ENCODE results near the gene LDLRAD1.
"Not testable (repeated sequence)": the region's sequence is repeated elsewhere in the genome, so short reads cannot be mapped to it uniquely, and the experiment has no call there.

Gene LDLRAD1, protein sequence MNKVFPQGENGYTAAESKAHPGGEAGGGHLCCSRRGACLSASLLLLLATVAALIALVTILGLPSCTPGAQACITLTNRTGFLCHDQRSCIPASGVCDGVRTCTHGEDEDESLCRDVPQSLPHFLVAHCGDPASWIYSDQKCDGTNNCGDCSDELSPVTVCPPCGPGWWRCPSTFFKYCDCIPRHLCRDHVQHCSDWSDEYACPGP

DNA sequence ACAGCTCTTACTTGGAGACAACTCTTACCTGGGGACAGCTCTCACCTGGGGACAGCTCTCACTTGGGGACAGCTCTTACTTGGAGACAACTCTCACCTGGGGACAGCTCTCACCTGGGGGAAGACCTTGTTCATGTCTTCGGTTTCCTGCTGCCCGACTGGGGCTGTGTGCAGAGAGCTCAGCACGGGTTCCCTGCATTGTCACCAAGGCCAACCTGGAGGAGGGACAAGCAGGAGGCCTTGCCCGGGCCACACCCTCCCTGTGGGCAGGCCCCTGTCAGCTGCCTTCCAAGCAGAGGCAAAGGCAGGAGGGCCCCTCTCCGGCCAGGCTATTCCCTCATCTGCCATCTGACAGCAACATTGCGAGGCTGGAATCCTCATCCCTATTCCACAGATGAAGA is at the start of gene LDLRAD1:
LDLRAD1 (minus strand) TSS at position 208 of the 400 bp plus-strand sequence; CDS start at position 134, 74 bp downstream.
- no peak for DNase-seq

DNA sequence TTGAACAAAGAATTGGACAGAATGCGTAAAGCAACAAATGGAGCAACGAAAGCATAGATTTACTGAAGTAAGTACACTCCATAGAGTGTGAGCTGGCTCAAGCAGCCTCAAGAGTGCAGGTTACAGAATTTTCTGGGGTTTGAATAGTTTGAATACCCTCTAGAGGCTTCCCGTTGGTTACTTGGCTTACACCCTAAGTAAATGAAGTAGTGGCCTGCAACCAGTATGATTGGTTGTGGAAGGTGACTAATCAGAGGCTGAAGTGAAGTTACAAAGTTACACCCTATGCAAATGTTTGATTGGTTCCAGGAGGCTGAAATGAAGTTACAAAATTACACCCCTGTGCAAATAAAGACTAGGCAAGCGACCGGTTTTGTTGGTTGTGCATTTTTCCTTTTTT is 46.3 kb upstream of the LDLRAD1 start:
- DNase-seq = no peak

DNA sequence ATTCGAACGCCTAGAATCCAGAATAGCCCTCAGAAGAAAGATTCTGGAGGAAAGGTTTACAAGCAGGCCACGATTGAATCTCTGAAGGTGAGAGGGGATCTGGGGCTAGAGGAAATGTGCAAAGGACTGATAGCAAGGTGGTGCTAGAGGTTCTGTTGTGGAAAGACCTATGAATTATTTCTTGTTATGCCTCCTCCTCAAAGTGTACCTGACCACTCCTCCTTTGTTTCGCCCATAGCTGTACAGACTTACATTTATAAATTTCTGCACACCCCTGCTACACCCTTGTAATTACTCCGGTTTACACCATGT is 36.4 kb upstream of the LDLRAD1 start:
- no peak for DNase-seq

DNA sequence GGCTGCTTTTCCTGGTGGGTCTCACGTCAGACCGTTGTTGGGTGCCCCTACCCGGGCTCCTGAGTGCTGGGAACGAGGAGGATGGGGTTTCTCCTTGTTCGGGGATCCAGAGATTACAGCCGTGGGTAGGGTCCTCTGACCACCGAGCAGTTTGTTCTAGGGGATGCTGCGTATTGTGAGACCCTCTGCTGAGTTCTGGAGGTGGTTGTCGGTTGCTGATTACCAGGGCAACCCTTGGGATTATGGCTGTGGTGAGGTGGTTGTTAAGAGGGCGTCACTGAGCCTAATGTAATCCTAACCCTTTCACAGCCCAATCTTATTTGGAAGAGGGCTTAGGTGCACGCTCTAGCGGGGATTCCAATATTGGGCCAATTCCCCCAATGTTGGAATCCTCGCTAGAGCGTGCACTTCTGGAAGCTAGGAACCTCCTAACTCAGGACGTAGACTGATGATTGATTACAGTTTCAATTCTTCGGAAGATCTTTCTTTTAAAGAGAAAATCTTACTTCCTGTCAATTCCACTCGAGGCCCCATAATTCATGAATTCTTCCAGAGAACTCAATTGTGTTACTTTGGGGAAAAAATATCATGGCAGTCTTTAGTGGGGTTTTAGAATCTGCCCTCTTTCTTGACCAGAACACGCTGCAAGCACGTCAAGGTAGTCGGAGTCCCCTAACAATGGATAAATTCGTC is 35.9 kb upstream of the LDLRAD1 start:
- peak in 1 of 56 donors; percentile 50 for DNase-seq

DNA sequence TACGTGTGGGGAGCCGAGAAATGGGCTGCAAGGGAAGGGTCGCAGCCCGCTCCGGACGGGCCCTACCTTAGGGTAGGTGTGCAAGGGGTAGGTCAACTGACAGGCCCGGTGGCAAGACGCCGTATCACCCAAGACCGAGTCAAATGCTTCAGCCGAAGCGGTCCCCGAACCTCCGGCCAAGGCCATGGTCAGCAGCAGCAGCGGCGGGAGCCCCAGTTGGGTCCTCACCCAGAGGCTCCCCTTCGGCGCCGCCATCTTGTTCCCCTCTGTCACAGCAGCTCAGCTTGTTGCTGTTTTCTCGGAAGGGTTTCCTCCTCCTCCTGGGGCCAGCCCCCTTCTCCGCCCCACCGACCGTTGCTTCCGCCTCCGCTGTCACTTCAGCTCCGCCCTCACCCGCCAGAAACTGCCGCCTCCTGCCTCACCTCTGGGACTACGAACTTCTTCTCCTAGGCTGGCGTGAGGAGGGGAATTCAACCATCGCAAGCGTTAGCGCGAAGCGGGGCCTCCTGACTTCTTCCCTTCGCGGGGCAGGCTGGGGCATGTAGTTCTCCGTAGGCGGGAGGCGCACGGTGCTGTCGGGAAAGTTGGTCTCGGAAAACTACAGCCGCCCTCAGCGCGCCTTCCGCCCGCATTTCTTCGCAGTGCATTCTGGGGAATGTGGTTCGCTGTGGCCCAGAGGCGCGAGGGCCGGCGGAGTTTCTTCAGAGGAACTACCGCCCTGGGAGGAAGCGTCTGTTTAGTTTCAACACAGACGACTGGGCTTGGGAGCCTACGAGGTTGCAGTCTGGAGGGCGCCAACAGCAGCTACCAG is 35.2 kb upstream of the LDLRAD1 start, which contains the start of the genes TCEANC2 and TMEM59:
TCEANC2 (plus strand) TSS at position 675 of the 811 bp plus-strand sequence. CDS start 815 bp downstream, outside the sequence.
TMEM59 (minus strand) TSS at position 271 of the 811 bp plus-strand sequence; CDS start at position 255, 16 bp downstream.
- peak; percentile 66 to 99 (median 97) for DNase-seq

DNA sequence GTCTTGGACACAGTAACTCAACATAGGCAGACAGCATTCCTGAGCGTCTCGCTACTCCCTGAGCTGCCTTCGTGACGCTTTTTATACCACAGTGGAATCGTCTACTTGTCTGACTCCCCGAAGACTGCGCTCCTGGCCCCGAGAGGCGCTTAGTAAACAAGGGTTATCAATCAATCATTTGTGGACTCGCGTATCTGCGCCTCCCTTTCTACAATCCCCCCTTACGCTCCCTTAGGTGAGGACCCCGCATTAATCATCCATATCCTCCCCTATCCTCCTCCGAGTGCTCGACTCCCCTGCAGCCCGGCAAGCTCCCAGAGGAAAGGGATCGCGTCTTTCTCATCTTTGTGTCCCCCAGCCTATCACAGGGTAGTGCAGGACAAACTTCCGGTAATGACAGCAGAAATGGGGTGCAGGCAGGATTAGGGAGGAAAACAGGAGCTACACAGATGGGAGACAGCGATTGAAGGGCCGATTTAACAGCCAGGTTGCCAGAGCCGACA is 34.5 kb upstream of the LDLRAD1 start:
- peak in 28 of 56 donors; percentile 22 to 75 (median 48) for DNase-seq

DNA sequence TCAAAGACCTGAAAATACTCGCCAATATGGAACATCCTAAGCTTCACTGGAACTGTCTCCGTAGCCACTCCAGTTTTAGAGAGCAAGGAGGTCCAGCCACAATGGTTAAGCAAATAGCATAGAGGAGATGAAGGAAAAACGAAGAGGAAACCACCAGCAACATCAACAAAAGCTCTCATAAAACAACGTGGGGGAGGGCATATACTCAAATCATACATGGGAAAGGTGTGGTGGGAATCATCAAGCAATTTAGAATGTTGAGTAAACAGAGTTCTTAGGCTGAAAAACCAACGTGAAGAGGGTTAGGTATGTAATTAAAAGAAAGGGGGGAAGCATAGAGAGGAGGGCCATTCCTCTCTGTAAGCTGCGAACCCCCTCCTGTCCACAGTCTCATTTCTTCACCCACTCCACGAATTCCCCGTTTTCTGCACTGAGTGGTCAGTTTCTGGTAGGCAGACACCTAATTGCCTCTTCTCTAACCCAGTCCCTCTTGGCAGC is 34.0 kb upstream of the LDLRAD1 start:
- no peak for DNase-seq

DNA sequence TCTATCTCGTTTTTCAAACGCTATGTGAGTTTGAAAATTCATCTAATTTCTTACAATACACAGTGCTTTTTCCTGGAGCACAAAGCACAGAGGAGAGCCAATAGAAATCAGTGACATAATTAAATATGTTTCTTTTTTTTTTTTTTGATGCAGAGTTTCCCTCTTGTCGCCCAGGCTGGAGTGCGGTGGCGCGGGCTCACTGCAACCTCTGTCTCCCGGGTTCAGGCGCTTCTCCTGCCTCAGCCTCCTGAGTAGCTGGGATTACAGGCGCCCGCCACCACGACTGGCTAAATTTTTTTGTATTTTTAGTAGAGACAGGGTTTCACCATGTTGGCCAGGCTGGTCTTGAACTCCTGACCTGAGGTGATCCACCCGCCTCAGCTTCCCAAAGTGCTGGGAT is 32.4 kb upstream of the LDLRAD1 start:
- DNase-seq = not testable (repeated sequence)

DNA sequence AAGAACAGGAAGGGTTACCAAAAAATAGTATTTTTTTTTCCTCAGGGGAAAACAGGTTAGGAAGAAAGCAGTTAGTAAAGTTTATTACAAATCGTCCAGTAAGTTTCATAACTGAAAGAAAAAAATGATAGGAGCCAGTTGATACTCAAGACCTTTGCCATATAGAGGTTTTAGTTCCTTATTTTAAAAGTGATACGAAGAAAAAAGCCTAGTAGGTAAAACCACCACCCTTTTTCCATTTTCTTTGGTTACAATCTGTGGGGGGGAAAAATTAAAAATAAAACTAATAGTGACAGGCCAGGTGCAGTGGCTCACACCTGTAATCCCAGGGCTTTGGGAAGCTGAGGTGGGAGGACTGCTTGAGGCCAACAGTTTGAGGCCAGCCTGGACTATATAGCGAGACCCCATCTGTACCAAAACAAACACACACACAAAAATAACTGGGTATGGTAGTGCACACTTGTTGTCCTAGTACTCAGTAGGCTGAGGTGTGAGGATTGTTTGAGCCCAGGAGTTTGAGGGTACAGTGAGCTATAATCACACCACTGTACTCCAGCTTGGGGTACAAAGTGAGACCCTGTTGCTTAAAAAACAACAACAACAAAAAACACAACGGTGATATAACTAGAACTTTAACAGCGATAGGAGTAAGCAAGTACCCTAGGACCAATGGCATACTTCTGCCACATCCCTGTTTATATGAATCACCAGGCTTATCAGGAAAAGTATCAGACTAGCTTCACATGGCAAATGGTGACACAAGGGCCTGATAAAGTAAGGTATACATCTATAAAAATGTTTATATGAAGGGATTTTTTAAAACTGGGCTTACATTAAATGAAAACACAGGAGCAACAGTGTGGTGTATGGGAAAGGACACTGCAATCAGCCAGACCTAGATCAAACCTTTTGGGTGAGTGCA is 29.7 kb upstream of the LDLRAD1 start:
- DNase-seq = no peak

DNA sequence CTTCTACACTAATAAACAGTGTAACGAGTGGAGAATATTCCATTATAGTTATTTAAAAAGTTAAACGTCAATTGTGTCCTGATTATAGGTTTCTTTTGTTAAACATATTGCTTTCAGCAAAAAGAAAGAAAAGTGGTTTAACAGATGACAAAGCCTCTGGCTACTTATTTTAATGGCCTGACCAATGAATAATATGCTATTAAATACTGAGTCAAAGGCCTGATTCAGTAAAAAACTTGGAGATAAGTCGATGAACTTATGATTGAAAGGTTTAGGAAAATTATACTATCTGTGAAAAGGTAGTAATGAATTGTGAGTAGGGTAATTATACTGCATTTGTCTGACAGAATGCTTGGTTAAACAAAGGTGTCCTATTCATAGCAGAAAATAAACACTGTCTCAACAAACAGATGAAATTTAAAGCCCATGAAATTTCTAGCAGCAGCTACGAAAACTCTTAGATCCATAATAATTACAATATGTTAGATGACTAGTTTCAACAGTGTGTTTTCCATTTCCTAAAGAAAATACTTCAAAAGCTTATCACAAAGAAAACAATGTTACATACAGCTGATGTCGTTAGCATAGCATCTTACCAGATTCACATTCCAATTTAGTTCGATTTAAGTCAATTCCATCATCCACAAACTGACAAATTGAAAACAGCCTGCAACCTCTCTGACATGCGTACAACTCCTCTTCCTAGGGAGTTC is 28.8 kb upstream of the LDLRAD1 start:
- DNase-seq = no peak

DNA sequence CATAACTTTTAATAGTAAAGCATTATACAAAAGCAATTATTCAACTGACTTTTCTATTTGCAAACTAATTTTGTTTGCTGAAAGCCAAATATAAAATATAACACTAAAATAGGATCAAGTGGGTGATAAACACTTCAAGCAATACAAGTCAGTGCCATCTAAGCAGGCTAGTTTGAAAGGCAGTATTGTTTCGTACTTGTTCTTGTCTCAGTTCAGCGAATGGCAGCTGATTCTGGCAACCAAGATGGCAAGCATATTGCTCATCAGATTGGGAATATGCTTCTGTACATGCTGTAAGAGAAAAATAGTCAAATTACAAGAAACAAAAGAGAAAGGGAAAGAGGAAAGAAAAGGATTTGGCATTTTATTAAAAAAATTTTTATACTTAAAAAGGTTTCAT is 27.5 kb upstream of the LDLRAD1 start:
- DNase-seq = peak in 4 of 56 donors; percentile 11 to 62 (median 20)

DNA sequence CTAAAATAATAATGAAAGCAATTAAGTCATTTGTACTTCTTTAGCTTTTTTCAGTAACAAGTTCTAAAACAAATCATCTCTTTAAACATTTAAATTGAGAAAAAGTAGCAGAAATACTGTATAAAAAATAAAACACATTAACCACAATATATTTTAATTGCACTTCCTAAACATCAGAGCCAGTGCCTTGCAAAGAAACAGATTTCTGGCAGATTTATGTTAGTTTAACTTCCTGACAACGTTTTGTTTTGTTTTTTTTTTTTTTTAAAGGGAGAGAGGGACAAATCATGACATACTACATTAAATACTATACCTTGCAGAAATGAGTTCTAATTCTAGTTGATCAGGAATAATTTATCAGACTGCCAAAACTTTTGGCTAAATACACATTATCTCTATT is 23.8 kb upstream of the LDLRAD1 start:
- DNase-seq = no peak

DNA sequence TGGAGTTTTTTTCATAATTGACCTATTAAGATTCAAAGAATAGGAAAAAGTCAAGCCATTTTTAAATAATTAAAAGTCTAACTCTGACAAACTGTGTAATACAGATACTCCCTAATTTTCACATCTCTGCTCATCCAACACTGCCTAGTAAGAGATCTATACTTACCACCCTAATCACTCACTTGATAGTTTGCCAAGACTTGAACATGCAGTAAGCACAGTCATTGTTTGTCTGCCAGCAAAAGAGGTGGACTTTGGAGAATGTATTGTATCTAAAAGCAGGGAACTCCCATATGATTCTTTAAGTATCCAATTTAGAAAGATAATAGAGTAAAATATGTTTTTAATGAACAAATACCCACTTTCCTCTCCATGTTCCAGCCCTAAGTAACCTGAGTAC is 19.5 kb upstream of the LDLRAD1 start:
- DNase-seq = no peak

DNA sequence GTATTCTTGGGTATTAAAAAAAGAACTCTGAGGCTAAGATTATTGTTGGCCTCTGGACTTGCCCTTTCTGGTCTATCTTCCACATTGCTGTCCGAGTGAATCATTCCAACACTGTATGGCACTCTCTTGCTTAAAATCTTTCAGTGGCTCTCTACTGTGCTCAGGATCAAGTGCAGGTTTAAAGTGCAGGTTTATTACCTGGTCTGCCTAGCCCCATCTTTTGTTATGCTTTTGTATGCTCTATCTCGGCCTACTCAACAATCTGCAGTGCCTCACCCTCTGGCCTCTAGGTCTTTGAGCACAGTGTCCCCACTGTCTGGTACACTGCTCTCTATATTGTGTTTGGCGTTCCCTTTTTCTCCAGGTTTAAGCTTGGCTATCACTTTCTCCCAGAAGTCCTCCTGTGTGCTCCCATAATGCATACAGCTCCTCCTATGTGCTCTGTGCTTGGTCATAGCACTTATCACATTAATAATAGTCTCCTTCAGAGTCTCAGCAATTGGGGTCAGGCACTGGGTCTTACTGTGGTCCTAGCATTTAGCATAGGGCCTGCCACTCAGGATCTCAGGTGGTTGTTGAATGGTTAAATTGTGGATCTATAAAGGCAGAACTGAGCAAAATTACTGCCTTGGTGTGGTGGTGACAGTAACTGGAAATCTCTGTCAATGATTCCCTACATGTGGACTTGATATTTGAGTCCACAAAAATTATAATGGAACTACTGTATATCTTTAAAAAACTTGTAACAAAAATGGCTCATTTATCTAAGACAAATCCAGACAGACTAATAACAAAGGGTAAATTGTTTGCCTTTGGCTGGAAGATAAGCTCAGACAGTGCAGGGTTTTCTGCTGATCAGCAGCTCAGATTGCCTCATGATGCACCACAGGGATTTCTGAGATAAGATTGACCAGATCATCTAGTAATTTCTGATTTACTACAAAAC is 10.6 kb upstream of the LDLRAD1 start:
- peak in 7 of 56 donors; percentile 3 to 43 (median 25) for DNase-seq

DNA sequence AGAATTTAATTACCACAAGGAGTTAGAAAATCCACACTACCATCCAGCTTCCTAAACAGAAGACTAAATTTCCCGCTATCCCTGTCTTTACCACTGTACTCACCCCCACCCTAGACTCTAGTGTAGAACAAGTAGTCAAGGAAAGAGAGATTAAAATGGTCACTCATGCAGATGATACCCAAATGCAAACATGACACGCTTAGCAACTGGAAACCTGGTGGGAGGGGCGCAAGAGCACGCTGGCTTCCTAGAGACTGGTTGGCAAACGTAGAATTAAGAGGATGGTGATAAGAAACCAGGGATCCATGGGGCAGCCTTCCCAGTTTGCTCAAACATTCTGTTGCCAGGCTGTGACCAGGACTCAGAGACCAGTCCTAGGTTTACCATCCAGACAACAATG is 9.9 kb upstream of the LDLRAD1 start:
- DNase-seq = no peak

DNA sequence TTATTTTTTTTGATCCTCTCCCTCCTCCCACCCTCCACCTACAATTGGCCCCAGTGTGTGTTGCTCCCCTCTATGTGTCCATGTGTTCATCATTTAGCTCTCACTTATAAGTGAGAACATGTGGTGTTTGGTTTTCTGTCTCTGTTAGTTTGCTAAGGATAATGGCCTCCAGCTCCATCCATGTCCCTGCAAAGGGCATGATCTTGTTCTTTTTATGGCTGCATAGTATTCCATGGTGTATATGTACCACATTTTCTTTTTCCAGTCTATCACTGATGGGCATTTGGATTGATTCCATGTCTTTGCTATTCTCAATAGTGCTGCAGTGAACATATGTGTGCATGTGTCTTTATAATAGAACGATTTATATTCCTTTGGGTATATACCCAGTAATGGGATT is 6.8 kb upstream of the LDLRAD1 start:
- not testable (repeated sequence) for DNase-seq

DNA sequence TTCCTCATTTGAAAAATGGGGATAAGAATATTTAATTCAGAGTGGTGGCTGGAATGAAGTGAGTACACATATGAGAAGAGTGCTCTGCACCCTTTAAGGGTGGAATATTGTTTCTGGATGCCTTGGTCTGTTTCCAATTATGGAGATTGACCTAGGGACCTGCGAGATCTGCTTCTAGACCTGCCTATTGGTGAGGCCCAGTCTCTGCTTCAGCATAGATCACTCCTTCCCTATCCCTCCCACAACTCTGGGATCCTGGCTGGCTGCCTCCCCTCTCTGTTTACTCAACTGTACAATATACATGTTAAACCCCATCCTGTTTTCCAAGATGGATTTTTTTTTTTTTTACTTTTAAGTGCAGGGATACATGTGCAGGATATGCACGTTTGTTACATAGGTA is 6.4 kb upstream of the LDLRAD1 start:
- no peak for DNase-seq

DNA sequence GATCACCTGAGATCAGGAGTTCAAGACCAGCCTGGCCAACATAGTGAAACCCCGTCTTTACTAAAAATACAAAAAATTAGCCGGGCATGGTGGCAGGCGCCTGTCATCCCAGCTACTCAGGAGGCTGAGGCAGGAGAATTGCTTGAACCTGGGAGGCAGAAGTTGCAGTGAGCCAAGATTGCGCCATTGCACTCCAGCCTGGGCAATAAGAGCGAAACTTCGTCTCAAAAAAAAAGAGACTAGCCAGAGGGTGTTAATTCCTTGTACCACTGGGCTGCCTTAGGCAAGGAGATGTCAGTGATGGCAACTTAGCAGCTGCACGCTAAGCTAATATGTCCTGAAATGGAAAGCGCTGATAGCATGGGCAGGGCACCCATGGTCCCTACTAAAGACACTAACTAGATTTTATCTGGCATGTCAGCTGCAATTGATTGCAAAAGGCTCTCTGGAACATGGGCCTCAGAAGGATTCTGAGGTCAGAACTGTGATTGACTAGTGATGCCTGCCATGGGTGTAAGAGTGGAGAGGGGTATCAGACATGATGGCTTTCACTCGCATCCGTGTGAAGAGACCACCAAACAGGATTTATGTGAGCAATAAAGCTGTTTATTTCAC is 1.7 kb upstream of the LDLRAD1 start:
- DNase-seq = not testable (repeated sequence)

All from amygdala (tissue), 56 donors.